Fibroblast of peridontal ligament (primary cell): Measurements from ENCODE around the gene ALDH18A1.
"Not testable (repeated sequence)": the region's sequence is repeated elsewhere in the genome, so short reads cannot be mapped to it uniquely, and the experiment has no call there.

ENCODE experiments used
- DNase-seq: peaks from one replicate; pipeline ENCODE4 v3.0.0-alpha.2; 2010; ENCODE audit errors: extremely low read depth

ALDH18A1 gene

GRCh38 chr10:95656291-95657164 is at the start of gene ALDH18A1:
ALDH18A1 (minus strand) TSS chr10:95656711; CDS start chr10:95653377, 3,334 bp downstream.
- peak; percentile 89 for DNase-seq

GRCh38 chr10:95698415-95698814 is 41.9 kb upstream of the ALDH18A1 start:
- no peak for DNase-seq

- no peak for DNase-seq
Measured at GRCh38 chr10:95697429-95697828, 40.9 kb upstream of the ALDH18A1 start.

- DNase-seq: no peak
Measured at GRCh38 chr10:95694665-95695064, 38.2 kb upstream of the ALDH18A1 start.

GRCh38 chr10:95693668-95694534 is 37.4 kb upstream of the ALDH18A1 start, which contains the start of gene TCTN3:
TCTN3 (minus strand) TSS chr10:95693927; CDS start chr10:95693899, 28 bp downstream.
- peak; percentile 100 for DNase-seq

- no peak for DNase-seq
Measured at GRCh38 chr10:95693071-95693667, 36.7 kb upstream of the ALDH18A1 start.

- no peak for DNase-seq
Measured at GRCh38 chr10:95691281-95691680, 34.8 kb upstream of the ALDH18A1 start.

- DNase-seq: no peak
Measured at GRCh38 chr10:95688648-95689047, 32.1 kb upstream of the ALDH18A1 start.

GRCh38 chr10:95683966-95684365 is 27.5 kb upstream of the ALDH18A1 start:
- no peak for DNase-seq

GRCh38 chr10:95675403-95676116 is 19.0 kb upstream of the ALDH18A1 start:
- no peak for DNase-seq

- no peak for DNase-seq
Measured at GRCh38 chr10:95674643-95675042, 18.1 kb upstream of the ALDH18A1 start.

GRCh38 chr10:95672641-95673040 is 16.1 kb upstream of the ALDH18A1 start:
- DNase-seq: not testable (repeated sequence)

- DNase-seq: peak; percentile 39
Measured at GRCh38 chr10:95664543-95664942, 8.0 kb upstream of the ALDH18A1 start.

GRCh38 chr10:95663496-95663895 is 7.0 kb upstream of the ALDH18A1 start:
- DNase-seq: no peak

- peak; percentile 6 for DNase-seq
Measured at GRCh38 chr10:95661818-95662217, 5.3 kb upstream of the ALDH18A1 start.

- DNase-seq: peak; percentile 78
Measured at GRCh38 chr10:95660283-95660682, 3.8 kb upstream of the ALDH18A1 start.

GRCh38 chr10:95657250-95657649 is 739 bp upstream of the ALDH18A1 start:
- no peak for DNase-seq

- peak; percentile 33 for DNase-seq
Measured at GRCh38 chr10:95655571-95656290, 780 bp downstream of the ALDH18A1 start.

- DNase-seq: no peak
Measured at GRCh38 chr10:95653895-95654294, 2.6 kb downstream of the ALDH18A1 start.

GRCh38 chr10:95651346-95652060 is 5.0 kb downstream of the ALDH18A1 start:
- DNase-seq: peak; percentile 31
